LNCAP (cell line): ENCODE data around the gene ARHGAP35.

Experiments used
- TF ChIP-seq, protein P1 (sequence below): fragments of 450-650 bp; IDR thresholded peaks from 2 replicates; pipeline ENCODE4 v1.5.1; 2017; ENCODE audit warnings: mild to moderate bottlenecking

The ARHGAP35 gene

DNA sequence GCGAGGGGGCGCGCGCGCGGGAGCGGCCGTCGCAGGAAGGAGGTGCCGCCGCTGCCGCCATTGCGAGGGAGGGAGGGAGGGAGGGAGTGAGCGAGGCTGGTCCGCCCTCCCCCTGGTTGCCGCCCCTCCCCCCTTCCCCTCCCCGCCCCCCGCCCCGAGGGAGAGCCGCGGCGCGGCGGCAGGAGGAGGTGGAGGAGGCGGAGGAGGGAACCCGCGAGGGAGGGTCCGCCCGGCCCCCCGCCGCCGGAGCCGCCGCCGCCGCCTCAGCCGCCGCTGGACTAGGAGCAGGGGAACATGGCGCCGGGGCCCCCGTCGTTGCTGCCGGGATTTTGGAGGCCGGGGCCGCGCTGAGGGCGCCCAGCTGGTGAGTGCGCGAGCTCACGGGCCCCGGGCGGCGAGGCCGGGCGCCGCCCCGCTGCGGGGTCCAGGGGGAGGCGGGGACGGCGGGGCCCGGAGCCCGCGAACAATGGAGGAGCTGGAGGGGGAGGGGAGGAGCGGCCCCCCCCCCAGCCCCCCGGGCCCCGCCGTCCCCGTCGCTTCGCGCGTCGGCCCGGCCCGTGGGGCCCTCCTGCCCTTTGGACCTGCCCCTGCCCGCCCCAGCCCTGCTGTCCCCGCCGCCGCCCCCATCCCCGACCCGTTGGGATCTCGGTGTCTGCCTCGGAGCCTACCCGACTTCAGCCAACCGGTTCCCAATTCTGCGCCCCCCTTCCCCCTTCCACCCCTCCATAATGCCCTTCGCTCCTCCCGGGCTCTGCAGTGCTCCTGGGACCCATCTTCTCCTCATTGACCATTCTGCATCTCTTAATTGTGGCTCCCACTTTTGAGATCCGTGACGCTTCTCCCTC lies at the start of gene ARHGAP35:
Gene ARHGAP35 (plus strand): TSS at position 152 of the 845 bp plus-strand sequence. CDS start 57,679 bp downstream, outside the sequence.
- TF ChIP-seq, protein P1, sequence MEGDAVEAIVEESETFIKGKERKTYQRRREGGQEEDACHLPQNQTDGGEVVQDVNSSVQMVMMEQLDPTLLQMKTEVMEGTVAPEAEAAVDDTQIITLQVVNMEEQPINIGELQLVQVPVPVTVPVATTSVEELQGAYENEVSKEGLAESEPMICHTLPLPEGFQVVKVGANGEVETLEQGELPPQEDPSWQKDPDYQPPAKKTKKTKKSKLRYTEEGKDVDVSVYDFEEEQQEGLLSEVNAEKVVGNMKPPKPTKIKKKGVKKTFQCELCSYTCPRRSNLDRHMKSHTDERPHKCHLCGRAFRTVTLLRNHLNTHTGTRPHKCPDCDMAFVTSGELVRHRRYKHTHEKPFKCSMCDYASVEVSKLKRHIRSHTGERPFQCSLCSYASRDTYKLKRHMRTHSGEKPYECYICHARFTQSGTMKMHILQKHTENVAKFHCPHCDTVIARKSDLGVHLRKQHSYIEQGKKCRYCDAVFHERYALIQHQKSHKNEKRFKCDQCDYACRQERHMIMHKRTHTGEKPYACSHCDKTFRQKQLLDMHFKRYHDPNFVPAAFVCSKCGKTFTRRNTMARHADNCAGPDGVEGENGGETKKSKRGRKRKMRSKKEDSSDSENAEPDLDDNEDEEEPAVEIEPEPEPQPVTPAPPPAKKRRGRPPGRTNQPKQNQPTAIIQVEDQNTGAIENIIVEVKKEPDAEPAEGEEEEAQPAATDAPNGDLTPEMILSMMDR = no peak

DNA sequence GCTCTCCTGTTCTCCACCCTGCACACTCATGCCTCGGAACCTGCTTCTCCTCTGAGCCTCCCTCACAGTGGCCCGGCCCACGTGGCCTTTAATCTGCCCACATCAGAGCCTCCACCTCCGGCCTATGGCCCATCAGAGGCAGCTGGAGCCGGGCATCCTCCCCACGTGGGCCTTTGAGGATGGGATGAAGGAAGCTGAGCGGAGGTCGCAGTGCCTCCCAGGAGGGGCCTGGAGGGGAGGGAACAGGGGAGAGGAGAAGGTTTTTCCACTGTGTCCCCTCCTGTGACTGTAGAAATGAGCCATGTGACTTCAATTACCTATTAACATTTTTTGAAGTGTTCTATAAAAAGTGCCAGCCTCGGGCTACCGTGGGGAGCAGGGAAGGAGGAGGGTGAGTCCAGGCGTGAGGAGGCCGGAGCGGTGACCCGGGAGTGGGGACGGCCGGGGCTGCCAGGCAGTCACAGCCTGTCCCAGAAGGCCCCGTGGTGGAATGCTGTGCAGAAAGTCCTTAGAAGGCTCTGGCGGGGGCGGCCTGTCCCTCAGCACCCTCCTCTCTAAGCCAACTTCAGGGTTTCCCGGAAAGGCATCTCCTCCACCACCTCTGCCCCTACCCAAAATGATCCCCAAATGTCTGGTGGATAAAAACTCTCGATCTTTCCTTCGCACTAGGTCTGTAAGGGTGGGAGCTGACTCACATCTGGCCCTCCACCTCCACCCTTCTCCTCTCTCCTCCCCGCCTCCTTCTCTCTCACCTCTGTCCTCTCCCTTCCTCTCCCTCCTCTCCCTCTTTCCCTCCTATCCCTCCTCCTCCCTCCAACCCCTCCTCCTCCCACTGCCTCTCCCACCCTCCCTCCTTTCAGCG lies 47.6 kb upstream of the ARHGAP35 start:
- TF ChIP-seq, protein P1 = no peak

DNA sequence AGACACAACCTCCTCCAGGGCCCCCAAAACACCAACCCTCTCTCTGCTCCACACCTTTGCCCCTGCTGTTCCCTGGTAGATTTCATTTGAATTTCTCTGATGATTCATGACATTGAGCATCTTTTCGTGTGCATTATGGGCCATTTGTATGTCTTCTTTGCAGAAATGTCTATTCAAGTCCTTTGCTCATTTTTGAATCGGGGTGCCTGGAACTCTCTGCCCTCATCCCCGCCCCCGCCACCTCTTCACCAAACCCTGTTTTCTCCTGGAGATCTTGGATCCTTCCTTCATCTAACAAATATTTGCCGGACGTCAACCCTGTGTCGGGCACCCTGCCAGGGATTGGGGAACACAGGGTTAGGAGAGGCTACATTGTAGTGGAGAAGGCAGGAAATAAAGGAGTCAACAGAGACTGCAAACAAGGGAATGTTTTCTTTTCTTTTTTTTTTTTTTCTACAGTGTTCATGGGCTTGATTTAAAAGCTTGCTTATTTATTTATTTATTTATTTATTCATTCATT lies 46.9 kb upstream of the ARHGAP35 start:
- TF ChIP-seq, protein P1 = no peak

DNA sequence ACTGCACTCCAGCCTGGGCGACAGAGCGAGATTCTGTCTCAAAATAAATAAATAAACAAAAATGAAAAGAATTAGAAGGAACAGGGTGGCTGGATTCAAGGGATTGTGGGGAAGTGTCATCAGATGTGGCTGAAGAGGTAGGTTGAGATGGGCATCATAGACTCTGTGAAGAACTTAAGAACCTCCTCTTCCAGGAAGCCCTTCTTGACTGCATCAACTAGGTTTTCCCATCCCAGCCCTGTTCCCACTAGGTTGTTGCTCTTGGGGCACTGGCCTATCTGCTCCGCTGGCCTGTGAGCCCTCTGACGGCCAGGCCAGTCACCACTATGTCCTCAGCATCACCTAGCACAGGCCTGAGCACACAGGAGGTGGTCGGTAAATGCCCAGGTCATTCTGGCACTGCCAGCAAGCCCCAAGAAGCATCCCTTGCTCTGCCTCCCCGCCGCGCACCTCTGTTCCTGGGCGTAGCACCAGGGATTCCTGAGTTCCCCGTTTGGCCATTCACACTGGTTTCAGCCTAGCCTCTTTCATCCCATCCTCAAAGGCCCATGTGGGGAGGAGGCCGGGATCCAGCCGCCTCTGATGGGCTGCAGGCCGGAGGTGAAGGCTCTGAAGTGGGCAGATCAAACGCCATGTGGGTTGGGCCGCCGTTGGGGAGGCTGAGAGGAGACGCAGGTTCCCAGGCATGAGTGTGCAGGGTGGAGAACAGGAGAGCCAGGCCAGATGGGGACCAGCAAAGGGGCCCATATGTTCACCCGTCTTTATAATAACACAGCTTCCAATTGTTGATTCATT lies 44.8 kb upstream of the ARHGAP35 start:
- TF ChIP-seq, protein P1 = no peak

DNA sequence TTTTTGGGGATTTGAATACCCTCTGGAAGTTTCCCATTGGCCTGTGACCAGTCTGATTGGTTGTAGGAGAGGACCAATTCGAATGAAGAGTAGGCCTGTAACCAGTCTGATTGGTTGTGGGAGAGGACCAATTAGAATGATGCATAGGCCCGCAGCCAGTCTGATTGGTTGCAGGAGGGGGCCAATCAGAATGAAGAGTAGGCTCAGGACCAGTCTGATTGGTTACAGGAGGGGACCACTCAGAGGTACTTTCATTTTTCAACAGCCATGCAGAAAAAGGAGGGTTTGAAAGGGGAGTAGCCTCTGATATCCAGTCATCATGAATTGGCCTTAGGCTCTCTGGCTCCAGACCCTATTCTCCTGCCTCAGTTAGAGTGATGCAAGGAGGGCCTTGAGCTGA lies 42.0 kb upstream of the ARHGAP35 start:
- TF ChIP-seq, protein P1 = no peak

DNA sequence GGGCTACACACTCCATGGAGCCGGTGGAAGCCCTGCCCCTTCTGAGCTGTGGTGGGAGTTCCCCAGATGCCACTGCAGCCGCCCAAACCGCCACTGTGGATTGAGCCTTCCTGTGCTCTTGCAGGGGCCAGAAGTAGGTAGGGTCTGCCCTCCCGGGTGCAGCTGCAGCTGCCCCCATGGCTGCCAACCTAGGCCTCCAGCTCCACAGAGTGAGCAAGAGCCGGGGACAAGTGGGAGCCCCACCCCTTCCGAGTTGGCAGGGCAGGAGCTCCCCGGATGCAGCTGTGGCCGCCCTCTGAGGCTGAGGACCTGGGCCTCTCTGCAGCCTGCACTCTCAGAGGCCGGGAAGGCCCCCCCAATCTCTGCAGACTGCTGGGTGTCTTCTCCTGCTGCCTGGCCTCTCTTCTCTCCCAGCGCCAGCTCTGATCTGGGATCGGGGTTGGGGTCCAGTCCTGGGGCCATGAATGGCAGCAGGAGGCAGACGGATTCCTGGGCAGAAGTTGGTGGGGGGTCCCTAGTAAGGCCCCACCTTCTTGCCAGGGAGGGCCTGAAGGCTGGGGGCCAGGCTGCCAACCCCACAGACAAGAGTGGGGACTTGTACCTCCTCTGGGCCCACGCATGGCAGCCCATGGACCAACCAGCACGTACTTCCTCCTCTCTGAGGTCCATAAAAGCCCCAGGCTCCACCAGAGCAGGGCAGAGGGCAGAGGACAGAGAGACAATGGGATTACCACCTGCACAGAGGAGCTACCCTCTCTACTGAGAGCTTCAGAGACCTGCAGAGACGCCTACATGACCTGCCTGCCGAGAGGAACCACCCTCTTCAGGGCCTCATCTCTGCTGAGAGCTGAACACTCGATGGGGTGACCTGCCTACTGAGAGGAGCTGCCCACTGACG lies 39.0 kb upstream of the ARHGAP35 start:
- TF ChIP-seq, protein P1 = no peak
